ENCODE results near the gene IREB2. TPM values are rescaled to one million over a fixed set of nuclear protein-coding genes. Genes with fewer than 3 reads are reported as not detected.

Gene IREB2
- total and polyA plus RNA-seq, 2 experiments from 2014 or later: 23.4 to 68.4 TPM

GRCh38 chr15:78479650-78480049 is 41.6 kb downstream of the IREB2 start (continued):
- no peak for TF ChIP-seq ZNF462 (CRISPR knock-in tag; IDR thresholded peaks at IDR 0.05)
- TF ChIP-seq EZH2 (IDR thresholded peaks at IDR 0.05; ENCODE audit: low read depth, unreplicated experiment): no peak
- no peak for TF ChIP-seq EZH2phosphoT487 (IDR thresholded peaks at IDR 0.05; ENCODE audit: unreplicated experiment)
- TF ChIP-seq ETS1 (IDR thresholded peaks at IDR 0.05): no peak
- TF ChIP-seq JUNB (IDR thresholded peaks at IDR 0.05; ENCODE audit: unreplicated experiment): no peak

GRCh38 chr15:78481917-78482316 is 43.9 kb downstream of the IREB2 start:
- Mint-ChIP-seq H3K9me3 (no peaks in the 10 kb centered on the region), H3K27ac (peak overlapping the region; percentile 15; the same call in 1 of the 2 replicates), H3K4me3 (no peak overlapping the region), H3K27me3 (ENCODE audit: insufficient read depth, low read depth, poor library complexity) (peaks cover 3% of the 10 kb centered on the region), H3K36me3 (ENCODE audit: low read depth) (peaks cover 79% of the 10 kb centered on the region), H3K4me1 (no peaks in the 10 kb centered on the region)
- Histone ChIP-seq H3K9me2 (ENCODE audit: insufficient read depth) (no peaks in the 10 kb centered on the region), H2AFZ (no peak overlapping the region), H3K4me2 (no peak overlapping the region), H3F3A (replicated peaks; ENCODE audit: low read depth) (no peaks in the 10 kb centered on the region), H3K79me2 (replicated peaks; ENCODE audit: insufficient read depth) (0 out of 2 replicates have a peak, but pooled peaks cover 3% of the 10 kb centered on the region), H3K4me3 (no peak overlapping the region), H3K36me3 (ENCODE audit: insufficient read depth) (peaks cover 46% of the 10 kb centered on the region), H3K4me1 (ENCODE audit: insufficient read depth) (no peaks in the 10 kb centered on the region), H3K27ac (ENCODE audit: low read depth) (peak overlapping the region; percentile 60; the same call in 1 of the 2 replicates), H3K27me3 (ENCODE audit: insufficient read depth) (no peaks in the 10 kb centered on the region), H4K20me1 (replicated peaks; ENCODE audit: insufficient read depth) (peaks cover 9% of the 10 kb centered on the region)
- DNase-seq (ENCODE audit: low spot score): no peak
- ATAC-seq: no peak
- TF ChIP-seq ETS1 (IDR thresholded peaks at IDR 0.05) (no peak), ZNF462 (CRISPR knock-in tag; IDR thresholded peaks at IDR 0.05) (no peak), CREB1 (CRISPR knock-in tag; IDR thresholded peaks at IDR 0.05; ENCODE audit: low read depth) (no peak)

All from GM23338 (cell line).